HEK293 (cell line): ENCODE measurements around the gene DPCD.

Source experiments
- EGR2 ChIP-seq: fragments of 450-650 bp; formaldehyde crosslinking; IDR thresholded peaks from 2 replicates; pipeline ENCODE4 v1.5.1; 2016; ENCODE audit warnings: low read depth, missing biosample characterization, missing genetic modification characterization
- GLI2 ChIP-seq: fragments of 450-650 bp; formaldehyde crosslinking; IDR thresholded peaks from 2 replicates; pipeline ENCODE4; 2017; ENCODE audit warnings: missing biosample characterization, missing genetic modification characterization, low read depth, borderline replicate concordance
- KLF1 ChIP-seq: fragments of 450-650 bp; formaldehyde crosslinking; IDR thresholded peaks from 2 replicates; pipeline ENCODE4 v1.5.1; 2016; ENCODE audit warnings: missing biosample characterization, missing genetic modification characterization
- KLF9 ChIP-seq: fragments of 450-650 bp; formaldehyde crosslinking; IDR thresholded peaks from 2 replicates; pipeline ENCODE4 v1.5.1; 2016; ENCODE audit warnings: missing biosample characterization, missing genetic modification characterization, low read depth
- MEIS1 ChIP-seq: sonication (generic); formaldehyde crosslinking; IDR thresholded peaks from 2 replicates; pipeline ENCODE4 v1.8.1; 2022; ENCODE audit warnings: missing genetic modification reagents, mild to moderate bottlenecking, borderline replicate concordance
- OVOL3 ChIP-seq: fragments of 450-650 bp; formaldehyde crosslinking; IDR thresholded peaks from 2 replicates; pipeline ENCODE4 v1.5.1; 2016; ENCODE audit warnings: missing biosample characterization, missing genetic modification characterization
- SALL2 ChIP-seq: fragments of 450-650 bp; formaldehyde crosslinking; IDR thresholded peaks from 2 replicates; pipeline ENCODE4 v1.5.0; 2017; ENCODE audit warnings: missing biosample characterization, mild to moderate bottlenecking, missing genetic modification characterization, borderline replicate concordance
- SCRT1 ChIP-seq: fragments of 450-650 bp; formaldehyde crosslinking; IDR thresholded peaks from 2 replicates; pipeline ENCODE4 v1.5.1; 2016; ENCODE audit warnings: missing biosample characterization, missing genetic modification characterization, borderline replicate concordance
- SP2 ChIP-seq: fragments of 450-650 bp; formaldehyde crosslinking; IDR thresholded peaks from 2 replicates; pipeline ENCODE4 v1.5.1; 2016; ENCODE audit warnings: missing biosample characterization, missing genetic modification characterization
- TRIM28 ChIP-seq: IDR thresholded peaks from 2 replicates; pipeline ENCODE4 v1.6.1; 2011; ENCODE audit warnings: low read length, control low read depth, borderline replicate concordance
- ZBTB48 ChIP-seq: fragments of 450-650 bp; formaldehyde crosslinking; IDR thresholded peaks from 2 replicates; pipeline ENCODE4 v1.5.1; 2016; ENCODE audit warnings: missing biosample characterization, missing genetic modification characterization
- ZBTB6 ChIP-seq: fragments of 450-650 bp; formaldehyde crosslinking; IDR thresholded peaks from 2 replicates; pipeline ENCODE4 v1.5.1; 2017; ENCODE audit warnings: missing biosample characterization, missing genetic modification characterization
- ZBTB7A ChIP-seq: fragments of 450-650 bp; formaldehyde crosslinking; IDR thresholded peaks from 2 replicates; pipeline ENCODE4 v1.5.1; 2016; ENCODE audit warnings: low read depth, missing biosample characterization, missing genetic modification characterization
- ZFHX2 ChIP-seq: fragments of 450-650 bp; formaldehyde crosslinking; conservative IDR thresholded peaks from 2 replicates; pipeline ENCODE4 v1.5.1; 2016; ENCODE audit warnings: missing biosample characterization, missing genetic modification characterization
- ZFP41 ChIP-seq: fragments of 450-650 bp; formaldehyde crosslinking; IDR thresholded peaks from 2 replicates; pipeline ENCODE4 v1.5.1; 2016; ENCODE audit warnings: missing biosample characterization, missing genetic modification characterization, borderline replicate concordance
- ZNF148 ChIP-seq: fragments of 450-650 bp; formaldehyde crosslinking; IDR thresholded peaks from 2 replicates; pipeline ENCODE4 v1.5.0; 2017; ENCODE audit warnings: missing biosample characterization, missing genetic modification characterization, borderline replicate concordance
- ZNF274 ChIP-seq, 2 experiments: fragments of 200-500 bp in 1 of 2; fragments of 450-650 bp in 1 of 2; sonication (Bioruptor generic) in 1 of 2; formaldehyde crosslinking in 1 of 2; IDR thresholded peaks; 2 replicates each; pipeline versions ENCODE4 v1.5.1 to v1.6.1; 2014 to 2016; ENCODE audit warnings: borderline replicate concordance in 1 of 2, inconsistent platforms in 1 of 2, low read length in 1 of 2, missing biosample characterization in 1 of 2, missing genetic modification characterization in 1 of 2
- ZNF280D ChIP-seq: fragments of 450-650 bp; formaldehyde crosslinking; IDR thresholded peaks from 2 replicates; pipeline ENCODE4 v1.5.1; 2016; ENCODE audit warnings: missing biosample characterization, missing genetic modification characterization
- ZNF311 ChIP-seq: fragments of 450-650 bp; formaldehyde crosslinking; IDR thresholded peaks from 2 replicates; pipeline ENCODE4 v1.5.1; 2017; ENCODE audit warnings: missing biosample characterization, missing genetic modification characterization, borderline replicate concordance
- ZNF335 ChIP-seq: fragments of 450-650 bp; formaldehyde crosslinking; conservative IDR thresholded peaks from 2 replicates; pipeline ENCODE4 v1.5.1; 2016; ENCODE audit warnings: missing biosample characterization, missing genetic modification characterization
- ZNF350 ChIP-seq: fragments of 450-650 bp; formaldehyde crosslinking; IDR thresholded peaks from 2 replicates; pipeline ENCODE4 v1.5.0; 2017; ENCODE audit warnings: missing biosample characterization, mild to moderate bottlenecking, missing genetic modification characterization
- ZNF366 ChIP-seq: fragments of 450-650 bp; formaldehyde crosslinking; conservative IDR thresholded peaks from 2 replicates; pipeline ENCODE4 v1.5.1; 2016; ENCODE audit warnings: missing biosample characterization, missing genetic modification characterization
- ZNF398 ChIP-seq: fragments of 450-650 bp; formaldehyde crosslinking; IDR thresholded peaks from 2 replicates; pipeline ENCODE4 v1.5.1; 2017; ENCODE audit warnings: missing biosample characterization, missing genetic modification characterization
- ZNF501 ChIP-seq: fragments of 450-650 bp; formaldehyde crosslinking; IDR thresholded peaks from 2 replicates; pipeline ENCODE4 v1.5.1; 2016; ENCODE audit warnings: missing biosample characterization, missing genetic modification characterization
- ZNF513 ChIP-seq: fragments of 450-650 bp; IDR thresholded peaks from 2 replicates; pipeline ENCODE4 v1.5.1; 2018; ENCODE audit warnings: missing biosample characterization, missing genetic modification characterization
- ZNF776 ChIP-seq: fragments of 450-650 bp; formaldehyde crosslinking; IDR thresholded peaks from 2 replicates; pipeline ENCODE4 v1.5.0; 2017; ENCODE audit warnings: missing biosample characterization, missing genetic modification characterization, borderline replicate concordance
- ZNF777 ChIP-seq: fragments of 450-650 bp; formaldehyde crosslinking; IDR thresholded peaks from 2 replicates; pipeline ENCODE4 v1.5.1; 2017; ENCODE audit warnings: missing biosample characterization, missing genetic modification characterization, borderline replicate concordance
- ZNF837 ChIP-seq: fragments of 450-650 bp; formaldehyde crosslinking; IDR thresholded peaks from 2 replicates; pipeline ENCODE4 v1.5.1; 2016; ENCODE audit warnings: missing biosample characterization, missing genetic modification characterization

DPCD gene

GRCh38 chr10:101602761-101603398 is 14.8 kb downstream of the DPCD start (continued):
- TF ChIP-seq ZFHX2 (no peak), EGR2 (tag by site-specific recombination) (no peak), ZNF350 (tag by site-specific recombination) (no peak), ZNF366 (no peak), KLF1 (tag by site-specific recombination) (no peak), SCRT1 (tag by site-specific recombination) (no peak), ZNF148 (tag by site-specific recombination) (no peak), SP2 (no peak), ZNF311 (no peak), ZNF513 (no peak), ZNF335 (tag by site-specific recombination) (no peak), ZNF398 (no peak), ZNF501 (tag by site-specific recombination) (no peak), OVOL3 (no peak), SALL2 (tag by site-specific recombination) (no peak), ZFP41 (tag by site-specific recombination) (no peak), ZNF777 (no peak), ZNF280D (tag by site-specific recombination) (no peak), ZNF776 (tag by site-specific recombination) (no peak), ZBTB7A (tag by site-specific recombination) (no peak), MEIS1 (CRISPR knock-in tag) (no peak), GLI2 (tag by site-specific recombination) (no peak), KLF9 (no peak), ZNF274 (IDR thresholded peaks at IDR 0.05; ENCODE audit: low read length) (no peak), ZNF274 (tag by site-specific recombination; IDR thresholded peaks at IDR 0.05; ENCODE audit: borderline replicate concordance) (no peak), ZNF837 (tag by site-specific recombination) (no peak), ZBTB6 (tag by site-specific recombination) (no peak), TRIM28 (peak; percentile 81; the same call in 1 of the 2 replicates), ZBTB48 (peak; percentile 59)
